GM12873 (cell line): ENCODE data around the gene CACNA2D4.

Source experiments
- TF ChIP-seq, protein P1 (sequence below): IDR thresholded peaks from 2 replicates; pipeline ENCODE4 v1.5.1; 2012; ENCODE audit warnings: low read depth, mild to moderate bottlenecking, moderate library complexity, low read length, control low read depth; ENCODE audit not compliant: insufficient read depth; ENCODE audit errors: missing control alignments

The CACNA2D4 gene

GRCh38 chr12:1836854-1837421, 81.5 kb downstream of the CACNA2D4 start:
- TF ChIP-seq, protein P1, sequence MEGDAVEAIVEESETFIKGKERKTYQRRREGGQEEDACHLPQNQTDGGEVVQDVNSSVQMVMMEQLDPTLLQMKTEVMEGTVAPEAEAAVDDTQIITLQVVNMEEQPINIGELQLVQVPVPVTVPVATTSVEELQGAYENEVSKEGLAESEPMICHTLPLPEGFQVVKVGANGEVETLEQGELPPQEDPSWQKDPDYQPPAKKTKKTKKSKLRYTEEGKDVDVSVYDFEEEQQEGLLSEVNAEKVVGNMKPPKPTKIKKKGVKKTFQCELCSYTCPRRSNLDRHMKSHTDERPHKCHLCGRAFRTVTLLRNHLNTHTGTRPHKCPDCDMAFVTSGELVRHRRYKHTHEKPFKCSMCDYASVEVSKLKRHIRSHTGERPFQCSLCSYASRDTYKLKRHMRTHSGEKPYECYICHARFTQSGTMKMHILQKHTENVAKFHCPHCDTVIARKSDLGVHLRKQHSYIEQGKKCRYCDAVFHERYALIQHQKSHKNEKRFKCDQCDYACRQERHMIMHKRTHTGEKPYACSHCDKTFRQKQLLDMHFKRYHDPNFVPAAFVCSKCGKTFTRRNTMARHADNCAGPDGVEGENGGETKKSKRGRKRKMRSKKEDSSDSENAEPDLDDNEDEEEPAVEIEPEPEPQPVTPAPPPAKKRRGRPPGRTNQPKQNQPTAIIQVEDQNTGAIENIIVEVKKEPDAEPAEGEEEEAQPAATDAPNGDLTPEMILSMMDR, result no peak

GRCh38 chr12:1836241-1836803, 82.1 kb downstream of the CACNA2D4 start:
- TF ChIP-seq, protein P1, result no peak

GRCh38 chr12:1835211-1836131, 83.0 kb downstream of the CACNA2D4 start:
- TF ChIP-seq, protein P1, result no peak

DNA sequence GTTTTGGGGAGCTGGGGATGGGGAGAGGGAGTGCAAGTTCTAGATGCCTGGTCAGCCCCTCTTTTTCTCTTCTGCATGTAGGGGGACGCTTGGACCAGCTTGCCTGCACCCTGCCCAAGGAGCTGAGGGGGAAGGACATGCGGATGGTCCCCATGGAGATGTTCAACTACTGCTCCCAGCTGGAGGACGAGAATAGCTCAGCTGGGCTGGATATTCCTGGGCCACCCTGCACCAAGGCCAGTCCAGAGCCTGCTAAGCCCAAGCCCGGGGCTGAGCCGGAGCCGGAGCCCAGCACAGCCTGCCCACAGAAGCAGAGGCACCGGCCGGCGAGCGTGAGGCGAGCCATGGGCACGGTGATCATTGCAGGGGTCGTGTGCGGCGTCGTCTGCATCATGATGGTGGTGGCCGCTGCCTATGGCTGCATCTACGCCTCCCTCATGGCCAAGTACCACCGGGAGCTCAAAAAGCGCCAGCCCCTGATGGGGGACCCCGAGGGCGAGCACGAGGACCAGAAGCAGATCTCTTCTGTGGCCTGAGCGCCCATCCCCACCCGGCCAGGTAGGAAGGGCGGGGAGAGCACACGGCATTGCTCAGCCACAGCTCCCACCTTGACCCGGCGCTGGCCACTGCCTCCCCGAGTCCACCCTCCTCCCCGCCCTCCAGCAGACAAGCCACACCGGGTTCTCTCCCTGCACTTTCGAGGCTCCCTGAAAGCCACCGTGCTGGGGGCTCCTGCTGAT, 84.1 kb downstream of the CACNA2D4 start:
- TF ChIP-seq, protein P1, result no peak

- TF ChIP-seq, protein P1, result no peak
Observed at GRCh38 chr12:1833596-1834028, 84.8 kb downstream of the CACNA2D4 start.

DNA sequence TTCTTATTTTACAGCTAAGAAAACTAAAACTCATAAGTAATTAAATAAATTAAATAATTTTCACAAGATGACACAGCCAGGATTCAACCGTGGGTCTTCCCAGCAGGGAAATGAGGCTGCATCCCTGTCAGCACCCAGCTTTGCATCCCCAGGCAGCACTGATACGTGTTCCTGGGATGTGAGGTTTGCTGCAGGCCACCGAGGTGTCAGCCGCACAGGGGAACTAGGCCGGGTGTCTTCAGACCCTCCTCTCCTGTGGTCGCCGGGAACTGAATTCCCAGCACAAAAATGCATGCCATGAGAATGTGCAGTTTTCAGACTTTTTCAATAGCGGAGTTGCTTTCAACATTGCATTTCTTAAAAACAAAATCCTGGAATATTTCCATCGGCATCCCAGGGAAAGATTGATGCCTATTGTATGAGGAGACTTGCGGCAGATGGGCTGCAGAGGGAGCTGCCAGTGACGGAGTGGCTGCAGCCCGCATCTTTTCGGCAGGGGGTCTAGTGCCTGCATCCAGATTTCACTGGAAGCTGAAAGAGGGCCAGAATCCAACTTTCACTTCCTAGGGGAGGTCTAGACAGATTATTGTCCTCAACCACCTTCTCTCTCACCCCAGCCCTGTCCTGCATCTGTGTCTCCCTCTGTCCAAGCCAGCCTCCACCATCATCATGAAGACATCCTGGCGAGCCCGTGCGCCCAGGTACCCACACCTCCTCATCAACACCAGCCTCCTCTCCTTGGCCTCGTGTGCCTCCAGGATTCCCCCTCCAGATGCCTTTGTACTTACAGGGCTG, 85.5 kb downstream of the CACNA2D4 start:
- TF ChIP-seq, protein P1, result no peak
